GM18505 (cell line): ENCODE measurements around the gene MFSD11.
"Not testable (repeated sequence)": the region's sequence is repeated elsewhere in the genome, so short reads cannot be mapped to it uniquely, and the experiment has no call there.

Experiments
- ATAC-seq: cut with Tn5 transposase; IDR thresholded peaks from one replicate; pipeline ENCODE4 v1.9.1; 2021; ENCODE audit not compliant: unreplicated experiment
- POLR2A ChIP-seq: IDR thresholded peaks from 4 replicates; pipeline ENCODE4 v1.6.1; 2011; ENCODE audit warnings: borderline replicate concordance; ENCODE audit not compliant: insufficient read depth, insufficient read length; ENCODE audit errors: extremely low read depth

The MFSD11 gene

DNA sequence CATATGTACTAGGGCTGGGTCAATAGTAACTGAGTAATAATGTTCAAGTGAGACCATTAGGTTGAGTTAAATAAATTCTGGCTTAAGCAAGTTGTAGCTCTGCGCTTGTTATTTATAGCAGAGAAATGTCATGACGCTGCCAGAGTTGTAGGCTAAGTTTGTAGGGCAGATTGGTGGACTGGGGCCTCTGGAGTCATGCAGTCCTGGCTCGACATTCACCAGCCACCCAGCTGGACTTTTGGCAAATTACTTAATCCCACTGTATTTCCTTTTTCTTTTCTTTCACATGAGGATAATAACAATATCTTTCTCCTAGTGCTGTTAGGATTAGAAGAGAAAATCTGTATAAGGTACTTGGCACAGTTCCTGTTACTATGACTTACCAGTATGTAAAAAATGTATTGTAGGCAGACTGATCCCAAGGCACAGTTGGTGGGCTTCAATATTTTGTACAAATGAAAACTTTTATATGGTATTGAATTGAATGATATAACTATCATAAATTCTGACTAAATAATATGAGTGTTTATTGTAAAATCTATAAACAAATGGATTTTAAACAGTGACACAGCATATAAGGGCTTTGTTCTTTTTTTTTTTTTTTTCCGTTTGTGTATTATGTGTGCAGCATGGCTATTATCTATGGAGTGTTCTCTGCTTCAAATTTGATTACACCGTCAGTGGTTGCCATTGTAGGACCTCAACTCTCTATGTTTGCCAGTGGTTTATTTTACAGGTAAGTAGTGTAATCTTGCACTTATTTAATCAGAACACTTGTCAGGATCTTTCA lies 2.6 kb downstream of the MFSD11 start:
- no peak for TF ChIP-seq POLR2A
- no peak for ATAC-seq

DNA sequence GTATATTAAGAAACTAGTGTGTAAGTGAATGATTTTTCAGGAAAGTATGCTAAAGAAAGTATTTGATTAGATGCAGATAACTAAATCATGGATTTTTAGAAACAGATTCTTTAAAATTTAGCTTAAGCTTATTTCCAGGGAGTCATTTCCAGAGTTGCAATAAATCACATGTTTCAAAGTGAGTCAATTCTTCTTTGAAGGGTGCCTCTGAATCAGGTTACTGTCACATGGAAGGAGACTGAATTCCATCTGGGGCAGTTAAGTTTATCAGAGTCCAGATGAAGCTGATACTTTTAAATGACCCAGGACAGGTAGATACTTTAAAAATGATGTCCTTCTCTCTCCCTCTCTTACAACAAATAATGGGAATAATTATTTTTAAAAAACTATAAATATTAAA lies 5.0 kb downstream of the MFSD11 start:
- no peak for TF ChIP-seq POLR2A
- no peak for ATAC-seq

DNA sequence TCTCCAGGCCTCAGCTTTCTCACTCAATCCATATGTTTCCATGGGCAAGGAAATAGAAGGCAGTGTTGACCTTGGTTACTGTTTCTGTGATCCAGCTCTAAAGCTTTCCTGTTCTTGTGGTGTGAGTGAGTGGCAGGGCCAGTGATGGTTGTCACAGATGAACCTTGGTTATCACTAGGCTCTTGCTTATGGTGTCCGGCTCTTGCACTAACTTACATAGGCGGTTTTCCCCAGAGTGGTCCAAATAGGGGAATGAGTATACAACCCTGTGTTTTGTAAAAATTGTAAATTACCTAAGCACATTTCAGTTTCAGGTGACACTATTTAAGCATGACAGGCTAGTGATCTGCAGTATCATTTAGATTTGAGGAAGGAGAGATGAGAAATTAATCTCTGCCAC lies 6.8 kb downstream of the MFSD11 start:
- no peak for ATAC-seq
- TF ChIP-seq POLR2A = no peak

DNA sequence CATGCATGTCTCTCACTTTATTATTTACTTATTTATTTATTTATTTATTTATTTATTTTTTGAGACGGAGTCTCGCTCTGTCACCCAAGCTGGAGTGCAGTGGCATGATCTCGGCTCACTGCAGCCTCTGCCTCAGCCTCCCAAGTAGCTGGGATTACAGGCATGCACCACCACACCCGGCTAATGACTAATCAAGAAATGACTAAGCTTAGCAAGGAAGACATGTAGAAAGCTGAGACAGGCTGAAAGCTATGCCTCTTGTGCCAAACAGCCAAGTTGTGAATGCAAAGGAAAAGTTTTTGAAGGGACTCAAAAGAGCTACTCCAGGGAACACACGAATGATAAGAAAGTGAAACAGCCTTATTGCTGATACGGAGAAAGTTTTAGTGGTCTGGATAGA lies 7.9 kb downstream of the MFSD11 start:
- ATAC-seq = not testable (repeated sequence)

DNA sequence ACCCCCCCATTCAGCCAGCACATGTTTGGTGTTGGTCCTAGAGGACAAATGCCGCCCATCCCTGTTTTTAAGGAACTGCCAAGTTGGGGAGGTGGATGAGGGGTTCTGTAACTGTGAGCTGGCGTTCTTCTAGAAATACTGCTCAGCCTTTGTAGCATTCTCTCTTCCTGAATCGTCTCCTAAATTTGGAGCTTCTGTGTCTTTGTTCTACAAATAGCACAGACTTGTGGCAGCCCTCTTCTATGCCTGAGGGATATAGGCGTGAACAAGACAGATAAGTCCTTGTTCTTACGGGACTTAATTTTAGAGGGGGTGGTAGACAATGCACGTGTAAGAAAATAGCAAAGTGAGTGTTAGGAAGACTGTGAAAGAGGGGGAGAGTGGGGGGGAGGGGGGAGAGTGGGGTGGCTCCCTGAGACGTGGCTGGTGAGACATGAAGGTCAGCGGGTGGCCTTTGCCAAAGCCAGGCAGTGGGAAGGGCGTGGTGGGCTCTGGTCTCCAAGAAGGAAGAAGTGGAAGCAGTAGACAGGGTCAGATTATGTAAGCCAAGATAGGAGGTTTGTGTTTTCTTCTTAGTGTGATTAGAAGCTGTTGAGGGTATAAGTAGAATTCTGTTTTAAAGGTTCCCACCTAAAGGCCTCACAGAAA lies 9.9 kb downstream of the MFSD11 start:
- ATAC-seq = no peak
- TF ChIP-seq POLR2A = no peak

DNA sequence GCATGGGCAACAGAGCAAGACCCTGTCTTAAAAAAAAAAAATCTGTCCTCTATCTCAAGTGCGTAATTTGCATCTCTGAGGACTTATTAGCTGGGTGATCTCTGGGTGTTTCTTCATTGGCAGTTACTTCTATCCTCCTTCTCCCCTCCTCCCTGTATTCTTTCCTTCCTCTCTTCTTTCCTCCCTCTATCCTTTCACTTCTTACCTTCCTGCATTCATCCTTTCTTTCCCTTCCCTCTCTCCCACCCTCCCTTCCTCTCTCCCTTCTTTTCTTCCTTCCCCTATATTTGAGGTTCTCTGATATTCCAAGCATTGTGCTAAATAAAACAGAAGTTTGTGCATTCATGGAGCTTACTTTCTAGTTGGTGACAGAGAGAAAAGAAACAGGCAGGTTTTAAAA lies 10.7 kb downstream of the MFSD11 start:
- no peak for ATAC-seq
- TF ChIP-seq POLR2A = no peak

DNA sequence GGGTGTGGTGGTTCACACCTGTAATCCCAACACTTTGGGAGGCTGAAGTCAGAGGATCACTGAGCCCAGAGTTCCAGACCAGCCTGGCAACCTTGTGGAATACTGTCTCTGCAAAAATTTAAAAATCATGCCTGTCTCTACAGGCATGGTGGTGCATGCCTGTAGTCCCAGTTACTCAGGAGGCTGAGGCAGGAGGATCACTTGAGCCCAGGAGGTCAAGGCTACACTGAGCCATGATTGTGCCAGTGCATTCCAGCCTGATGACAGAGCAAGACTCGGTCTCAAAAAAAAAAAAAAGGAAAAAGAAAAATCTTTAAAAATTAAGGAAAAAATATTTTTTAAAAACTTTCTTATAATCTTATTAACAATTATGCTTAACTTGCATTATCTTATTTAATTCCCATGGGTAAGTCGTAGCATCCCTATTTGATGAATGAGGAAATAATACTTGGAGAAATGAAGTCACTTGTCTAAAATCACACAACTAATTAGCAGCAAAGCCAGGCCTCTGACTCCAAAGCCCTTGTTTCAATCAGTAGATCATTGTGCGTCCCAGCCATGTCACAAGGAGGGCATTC lies 13.6 kb downstream of the MFSD11 start:
- no peak for ATAC-seq
- TF ChIP-seq POLR2A = no peak

DNA sequence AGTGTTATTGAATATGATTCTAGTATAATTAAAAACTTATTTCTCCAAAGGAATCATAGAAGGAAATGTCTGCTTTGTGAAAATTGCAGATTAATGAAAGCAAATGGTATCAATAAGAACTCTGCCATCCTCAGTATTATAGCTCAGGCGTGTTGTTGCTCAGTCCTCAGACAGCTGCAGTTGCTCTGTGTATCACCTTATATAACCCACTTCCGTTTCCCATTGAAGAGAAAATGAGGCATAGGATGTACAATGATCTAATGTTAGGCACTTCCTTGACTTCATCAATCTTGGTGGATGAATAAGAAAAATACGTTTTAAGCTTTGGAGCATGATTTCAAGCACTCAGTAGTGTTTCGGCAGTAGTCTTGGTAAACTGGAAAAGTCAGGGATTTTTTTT lies 14.1 kb downstream of the MFSD11 start:
- TF ChIP-seq POLR2A = no peak
- ATAC-seq = no peak

DNA sequence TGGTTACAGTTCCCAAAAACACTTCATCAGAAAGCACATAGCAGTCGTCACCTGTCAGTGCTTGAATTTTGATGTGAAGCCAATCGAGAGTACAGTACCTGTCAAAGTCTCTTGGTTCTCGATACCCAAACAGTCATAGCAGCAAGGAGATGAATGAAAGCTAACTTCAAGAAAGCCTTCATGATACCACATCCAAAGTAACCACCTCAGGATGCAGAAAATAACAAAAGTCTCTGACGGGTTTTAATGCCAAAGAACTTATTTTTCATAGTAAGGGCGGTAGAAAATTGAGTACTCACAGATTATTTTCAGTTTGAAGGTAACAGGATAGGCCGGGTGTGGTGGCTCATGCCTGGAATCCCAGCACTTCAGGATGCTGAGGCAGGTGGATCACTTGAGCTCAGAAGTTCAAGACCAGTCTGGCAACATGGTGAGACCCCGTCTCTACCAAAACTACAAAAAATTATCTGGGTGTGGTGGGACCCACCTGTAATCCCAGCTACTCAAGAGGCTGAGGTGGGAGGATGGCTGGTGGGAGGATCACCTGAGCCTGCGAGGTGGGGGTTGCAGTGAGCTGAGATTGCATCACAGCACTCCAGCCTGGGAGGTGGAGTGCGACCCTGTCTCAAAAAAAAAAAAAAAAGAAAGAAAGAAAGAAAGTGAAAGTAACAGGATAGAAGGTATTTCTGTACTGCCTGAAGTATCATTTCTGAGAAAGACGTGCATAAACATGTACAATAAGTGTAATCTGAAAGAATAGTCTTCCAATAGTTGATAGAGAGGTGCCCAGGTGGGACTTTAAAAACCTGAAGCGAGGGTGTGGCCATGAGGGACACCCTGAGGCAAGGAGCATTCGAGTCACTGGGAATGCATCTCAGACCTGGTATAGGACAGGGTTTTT lies 15.4 kb downstream of the MFSD11 start:
- TF ChIP-seq POLR2A = no peak
- ATAC-seq = no peak

DNA sequence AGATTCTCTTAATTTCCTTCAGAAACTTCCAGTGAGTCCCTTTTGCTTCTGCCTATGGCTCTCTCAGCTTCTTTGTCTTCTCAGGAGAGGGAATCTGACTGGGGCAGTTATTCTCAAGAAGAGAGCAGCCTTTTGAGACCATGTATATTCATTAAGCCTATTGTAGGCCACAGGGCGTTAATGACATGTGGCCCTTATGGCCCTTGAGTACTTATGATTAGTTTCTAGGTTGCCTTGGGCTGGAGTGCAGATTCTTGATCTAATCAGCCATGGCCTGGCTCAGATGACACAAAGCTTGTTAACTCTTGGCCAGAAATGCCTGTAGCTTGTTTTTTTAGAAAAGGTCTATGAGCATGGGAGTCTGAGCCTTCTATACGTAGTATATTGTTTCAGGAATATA lies 17.4 kb downstream of the MFSD11 start:
- no peak for TF ChIP-seq POLR2A

DNA sequence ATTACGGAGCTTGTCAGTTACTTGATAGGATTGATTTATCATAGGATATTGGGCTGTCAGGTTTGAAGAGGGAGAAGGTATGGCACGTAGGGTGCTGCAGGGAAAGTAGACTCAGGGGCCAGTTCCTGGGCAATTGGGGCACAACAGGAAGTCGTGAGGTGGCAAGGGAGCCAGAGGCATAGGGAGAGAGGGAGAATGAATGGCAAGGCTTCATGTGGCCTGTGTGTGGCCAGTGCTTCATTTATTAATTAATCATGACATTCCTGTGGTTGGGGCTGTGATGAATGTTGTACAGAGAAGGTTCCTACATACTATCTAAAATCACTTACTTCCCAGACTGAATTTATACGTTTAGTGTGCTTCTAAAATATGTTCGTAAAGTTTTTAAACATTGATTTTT lies 19.3 kb downstream of the MFSD11 start:
- no peak for TF ChIP-seq POLR2A
- no peak for ATAC-seq

More for the DNA sequence above, 17.4 kb downstream of the MFSD11 start:
- ATAC-seq = no peak

DNA sequence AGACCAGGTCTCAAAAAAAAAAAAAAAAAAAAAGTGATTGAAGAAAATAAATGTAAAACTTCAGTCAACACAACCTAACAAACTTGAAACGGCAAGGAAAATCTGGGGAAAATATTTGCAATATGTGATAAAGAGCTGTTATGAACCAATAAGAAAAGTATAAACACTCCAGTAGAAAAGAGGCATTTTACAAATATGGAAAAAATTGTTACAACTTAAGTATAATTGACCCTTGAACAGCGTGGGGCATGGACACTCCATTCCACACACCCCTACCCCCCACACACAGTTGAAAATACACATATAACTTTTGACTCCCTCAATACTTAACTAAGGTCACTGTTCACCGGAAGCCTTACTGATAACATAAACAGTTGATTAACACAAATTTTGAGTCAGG lies 20.7 kb downstream of the MFSD11 start:
- no peak for ATAC-seq
- no peak for TF ChIP-seq POLR2A

DNA sequence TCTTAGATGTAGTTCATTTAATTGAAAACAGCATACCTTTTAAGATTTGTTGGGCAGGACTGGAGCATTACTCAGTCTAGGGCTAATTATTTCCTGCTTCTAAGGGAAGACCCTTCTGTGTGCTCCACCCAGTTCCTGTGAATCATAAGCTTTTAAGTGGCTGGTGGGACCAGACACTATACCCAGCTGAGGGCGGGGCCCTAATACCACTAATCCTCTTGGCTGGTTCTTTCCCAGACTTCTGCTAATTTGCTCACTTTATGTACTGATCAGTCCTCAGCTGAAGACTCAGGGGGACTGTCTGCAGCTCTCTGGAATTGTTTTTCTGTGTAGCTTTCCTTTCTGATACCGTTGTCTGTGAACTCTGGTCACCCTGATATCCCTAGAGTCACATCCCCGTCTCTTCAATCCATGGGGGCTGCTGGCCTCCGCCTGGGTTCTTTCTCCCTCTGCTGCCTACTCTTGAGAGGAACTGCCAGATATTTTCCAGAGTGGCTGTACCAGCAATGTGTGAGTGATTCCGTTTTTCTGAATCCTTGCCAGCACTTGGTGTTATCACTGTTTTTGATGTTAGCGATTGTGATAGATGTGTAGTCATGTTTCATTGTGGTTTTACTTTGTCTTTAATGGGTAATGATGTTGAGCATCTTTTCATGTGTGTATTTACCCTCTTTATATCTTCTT lies 35.1 kb downstream of the MFSD11 start:
- no peak for ATAC-seq
- TF ChIP-seq POLR2A = no peak

DNA sequence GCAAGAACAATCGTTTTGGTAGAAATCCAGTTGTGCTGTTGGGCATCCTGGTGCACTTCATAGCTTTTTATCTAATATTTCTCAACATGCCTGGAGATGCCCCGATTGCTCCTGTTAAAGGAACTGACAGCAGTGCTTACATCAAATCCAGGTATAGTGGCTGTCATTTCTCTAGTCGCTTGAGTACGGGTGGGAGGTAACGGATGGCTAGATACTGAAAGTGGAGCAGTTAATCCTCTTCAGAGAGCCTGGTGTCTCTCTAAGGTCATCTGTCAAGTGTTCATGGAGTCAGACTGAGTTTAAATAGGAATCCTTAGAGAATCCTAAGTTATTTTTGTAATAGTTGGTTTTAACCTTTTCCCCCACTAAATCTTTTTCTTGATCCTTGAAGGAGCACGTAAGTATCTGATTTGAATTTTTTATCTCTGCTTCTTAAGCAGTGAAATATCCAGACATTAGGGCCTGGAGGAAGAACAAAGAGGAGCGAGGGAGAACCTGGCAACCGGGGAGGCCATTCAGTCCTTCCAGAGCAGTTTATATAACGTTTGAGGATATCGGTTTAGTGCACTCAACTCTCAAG lies 37.2 kb downstream of the MFSD11 start:
- TF ChIP-seq POLR2A = no peak
- ATAC-seq = no peak
